Ishikawa (cell line): ENCODE measurements around the gene URB1.

ENCODE experiments used
- CREB1 ChIP-seq: IDR thresholded peaks from 2 replicates; pipeline ENCODE4 v1.6.1; 2012; ENCODE audit warnings: low read depth
- EP300 ChIP-seq: IDR thresholded peaks from 2 replicates; pipeline ENCODE4 v1.6.1; 2012; ENCODE audit warnings: borderline replicate concordance
- NFIC ChIP-seq: IDR thresholded peaks from 2 replicates; pipeline ENCODE4 v1.6.1; 2012
- RAD21 ChIP-seq: IDR thresholded peaks from 2 replicates; pipeline ENCODE4 v1.6.1; 2012; ENCODE audit warnings: low read depth
- TAF1 ChIP-seq: IDR thresholded peaks from 2 replicates; pipeline ENCODE4 v1.6.1; 2012; ENCODE audit warnings: low read depth, mild to moderate bottlenecking
- TCF12 ChIP-seq: IDR thresholded peaks from 2 replicates; pipeline ENCODE4 v1.6.1; 2012; ENCODE audit warnings: low read depth
- TEAD4 ChIP-seq: IDR thresholded peaks from 2 replicates; pipeline ENCODE4 v1.6.1; 2012

- TF ChIP-seq TAF1 (no peak), EP300 (no peak), CREB1 (no peak), RAD21 (no peak), NFIC (no peak), TEAD4 (no peak), TCF12 (no peak)
These were observed 20.9 kb downstream of the URB1 start for GRCh38 chr21:32371913-32372314.
